HCT116 (cell line): ENCODE data around the gene ACTG2. TPM values are rescaled to one million over a fixed set of nuclear protein-coding genes. Genes with fewer than 3 reads are reported as not detected.

ENCODE experiments used
- ATAC-seq: fragments of 200-7000 bp; cut with Tn5 transposase; 2 replicates; pipeline ENCODE4 v1.9.1; 2020; ENCODE audit warnings: mild to moderate bottlenecking, moderate library complexity
- BruUV-seq: library from RNA; stranded (reverse); fragments of 400-500 nt; replicated peaks from 2 replicates; lab custom pipeline; 2021; lab: Mats Ljungman, UMichigan
- CTCF ChIA-PET: fragments of 300-600 bp; sonication (Branson Sonifier 250); formaldehyde crosslinking; loops from one replicate; lab custom pipeline; 2021; ENCODE audit warnings: antibody characterized with exemption; lab: Charles Lee
- POLR2A ChIA-PET: fragments of 300-600, 350-600 bp; sonication (Branson Sonifier 250); formaldehyde crosslinking; loops from one replicate; lab custom pipeline; 2021; ENCODE audit warnings: antibody characterized with exemption; lab: Charles Lee
- RAD21 ChIA-PET, 2 experiments: fragments of 300-600 bp; sonication (Branson Sonifier 250); formaldehyde crosslinking; loops; one replicate each; lab custom pipeline; 2023; ENCODE audit warnings: low total read pairs in 2 of 2; ENCODE audit not compliant: uncharacterized antibody in 2 of 2, unreplicated experiment in 2 of 2, low non-redundant PET in 1 of 2; lab: Charles Lee
- DNase-seq: peaks from one replicate; pipeline ENCODE4 v3.0.0-alpha.2; 2010; ENCODE audit warnings: low read depth, low spot score
- H2AFZ ChIP-seq: fragments of 200-600 bp; shearing (Covaris generic), sonication (generic); 2 replicates; pipeline ENCODE4 v1.6.1; 2017; ENCODE audit warnings: low read depth, mixed run types, mixed read lengths, antibody characterized with exemption, low read length; ENCODE audit not compliant: poor library complexity, severe bottlenecking
- H3K27ac ChIP-seq: 2 replicates; pipeline ENCODE4 v1.5.1; 2012; ENCODE audit warnings: low read depth, low read length
- H3K27me3 ChIP-seq: fragments of 200-600 bp; sonication (generic); 2 replicates; pipeline ENCODE4 v1.6.1; 2016; ENCODE audit warnings: mixed run types, low read length, mixed read lengths; ENCODE audit not compliant: insufficient read depth
- H3K36me3 ChIP-seq, 2 experiments: fragments of 200-500 bp in 1 of 2; fragments of 200-600 bp in 1 of 2; sonication (Bioruptor generic) in 1 of 2; sonication (generic) in 1 of 2; 2 replicates each; pipeline versions ENCODE4 v1.5.1 to v1.6.1; 2014 to 2016; ENCODE audit warnings: low read length in 2 of 2, inconsistent platforms in 1 of 2, mixed read lengths in 1 of 2, mixed run types in 1 of 2; ENCODE audit not compliant: insufficient read depth in 2 of 2, control insufficient read depth in 1 of 2
- H3K4me1 ChIP-seq, 2 experiments: fragments of 200-600 bp in 1 of 2; sonication (generic) in 1 of 2; 2 replicates each; pipeline versions ENCODE4 v1.5.1 to v1.6.1; 2012 to 2017; ENCODE audit warnings: low read length in 2 of 2, inconsistent platforms in 1 of 2, mild to moderate bottlenecking in 1 of 2, mixed read lengths in 1 of 2, mixed run types in 1 of 2, moderate library complexity in 1 of 2; ENCODE audit not compliant: insufficient read depth in 2 of 2, control insufficient read depth in 1 of 2
- H3K4me2 ChIP-seq: fragments of 200-600 bp; sonication (generic); 2 replicates; pipeline ENCODE4 v1.6.1; 2017; ENCODE audit warnings: mixed run types, low read length, mixed read lengths
- H3K4me3 ChIP-seq, 2 experiments: fragments of 200-600 bp in 1 of 2; sonication (generic) in 1 of 2; replicated peaks in 1 of 2; 2 replicates each; pipeline ENCODE4 v1.5.1; 2011 to 2016; ENCODE audit warnings: low read length in 2 of 2, control low read depth in 1 of 2, low read depth in 1 of 2, mild to moderate bottlenecking in 1 of 2, mixed read lengths in 1 of 2, mixed run types in 1 of 2
- H3K79me2 ChIP-seq: fragments of 200-600 bp; sonication (generic); 2 replicates; pipeline ENCODE4 v1.6.1; 2017; ENCODE audit warnings: mild to moderate bottlenecking, mixed run types, low read length, moderate library complexity, mixed read lengths; ENCODE audit not compliant: insufficient read depth
- H3K9ac ChIP-seq: fragments of 200-600 bp; sonication (generic); 2 replicates; pipeline ENCODE4 v1.6.1; 2016; ENCODE audit warnings: low read length, mixed read lengths
- H3K9me2 ChIP-seq: fragments of 200-600 bp; sonication (generic), shearing (Covaris generic); 2 replicates; pipeline ENCODE4 v1.6.1; 2017; ENCODE audit warnings: mixed run types, mild to moderate bottlenecking, moderate library complexity; ENCODE audit not compliant: insufficient read depth
- H3K9me3 ChIP-seq, 2 experiments: fragments of 200-500 bp in 1 of 2; fragments of 200-600 bp in 1 of 2; sonication (Bioruptor generic) in 1 of 2; sonication (generic) in 1 of 2; 2 replicates each; pipeline ENCODE4 v1.6.1; 2014 to 2017; ENCODE audit warnings: low read length in 2 of 2, mixed read lengths in 2 of 2, inconsistent platforms in 1 of 2, low read depth in 1 of 2, mild to moderate bottlenecking in 1 of 2, mixed run types in 1 of 2, moderate library complexity in 1 of 2; ENCODE audit not compliant: control insufficient read depth in 1 of 2, insufficient read depth in 1 of 2
- H4K20me1 ChIP-seq: fragments of 200-600 bp; sonication (generic), shearing (Covaris generic); 2 replicates; pipeline ENCODE4 v1.6.1; 2017; ENCODE audit warnings: mixed run types, mild to moderate bottlenecking, moderate library complexity; ENCODE audit not compliant: insufficient read depth
- ATF3 ChIP-seq: IDR thresholded peaks from 2 replicates; pipeline ENCODE4 v1.6.1; 2012
- CEBPB ChIP-seq: IDR thresholded peaks from 2 replicates; pipeline ENCODE4 v1.6.1; 2012; ENCODE audit warnings: low read depth
- CTCF ChIP-seq, 3 experiments: fragments of 200-600 bp in 1 of 3; sonication (generic) in 1 of 3; IDR thresholded peaks in 2 of 3; conservative IDR thresholded peaks in 1 of 3; 2 replicates each; pipeline ENCODE4 v1.5.1; 2012 to 2017; ENCODE audit warnings: low read depth in 2 of 3, low read length in 2 of 3, antibody characterized with exemption in 1 of 3, borderline replicate concordance in 1 of 3, control low read depth in 1 of 3, mild to moderate bottlenecking in 1 of 3, mixed read lengths in 1 of 3, mixed run types in 1 of 3, moderate library complexity in 1 of 3; ENCODE audit not compliant: insufficient read depth in 1 of 3
- EGR1 ChIP-seq: IDR thresholded peaks from 2 replicates; pipeline ENCODE4 v1.6.1; 2012; ENCODE audit warnings: low read depth
- MAX ChIP-seq: IDR thresholded peaks from 2 replicates; pipeline ENCODE4 v1.6.1; 2012
- POLR2AphosphoS5 ChIP-seq: IDR thresholded peaks from 2 replicates; pipeline ENCODE4 v1.6.1; 2011; ENCODE audit warnings: mild to moderate bottlenecking, low read depth, low read length, moderate library complexity
- RAD21 ChIP-seq: IDR thresholded peaks from 2 replicates; pipeline ENCODE4 v1.6.1; 2012; ENCODE audit warnings: low read depth, mild to moderate bottlenecking
- REST ChIP-seq: IDR thresholded peaks from 2 replicates; pipeline ENCODE4 v1.6.1; 2012; ENCODE audit warnings: low read depth
- SRF ChIP-seq: IDR thresholded peaks from 2 replicates; pipeline ENCODE4 v1.6.1; 2012; ENCODE audit warnings: low read depth
- TCF7L2 ChIP-seq: IDR thresholded peaks from 2 replicates; pipeline ENCODE4 v1.7.0; 2011; ENCODE audit warnings: borderline replicate concordance, inconsistent platforms; ENCODE audit not compliant: insufficient read depth, insufficient read length; ENCODE audit errors: extremely low read depth
- YY1 ChIP-seq: IDR thresholded peaks from 2 replicates; pipeline ENCODE4 v1.6.1; 2011; ENCODE audit warnings: low read length, low read depth, moderate library complexity, mild to moderate bottlenecking; ENCODE audit not compliant: insufficient replicate concordance; ENCODE audit errors: extremely low read depth
- intact Hi-C: fragments of 100-400 bp; cut with micrococcal nuclease; formaldehyde crosslinking; loops from 2 replicates; pipeline ENCODE4 v1.10.0; 2022
- total RNA-seq: library from RNA; stranded (reverse); gene quantifications from one replicate; pipeline ENCODE4 v1.2.1, GENCODE V29; 2021; ENCODE audit not compliant: unreplicated experiment

Gene ACTG2
- total RNA-seq, 1 experiment from 2014 or later, result 0.89 TPM

GRCh38 chr2:73851274-73851673, 41.5 kb upstream of the ACTG2 start:
- Histone ChIP-seq H3K27me3 (no peaks in the 10 kb centered on the region), H3K4me1 (peaks cover 14 to 23% of the 10 kb centered on the region in 2 experiments), H2AFZ (no peak overlapping the region), H3K9me3 (no peaks in the 10 kb centered on the region), H4K20me1 (peaks cover 3% of the 10 kb centered on the region; the same call in 1 of the 2 replicates), H3K27ac (peak overlapping the region; percentile 46; the same call in 1 of the 2 replicates), H3K9me2 (no peaks in the 10 kb centered on the region), H3K4me2 (peak overlapping the region; percentile 52; the same call in 1 of the 2 replicates), H3K4me3 (no peak overlapping the region), H3K79me2 (no peaks in the 10 kb centered on the region), H3K36me3 (peaks cover 30 to 52% of the 10 kb centered on the region in 2 experiments), H3K9ac (no peak overlapping the region)
- ChIA-PET CTCF (interaction anchor here (1.4 to 1.5 kb wide), 2 partner anchors 12 to 23 kb away, joined by 4 to 5 read pairs; partner anchors contain the start of gene STAMBP), POLR2A (no interaction called here), RAD21 (no interaction called here)
- ATAC-seq (peak; percentile 86), DNase-seq (peak; percentile 33)
- intact Hi-C loops, result no loop called here
- TF ChIP-seq ATF3 (no peak), RAD21 (peak; percentile 42), CTCF (IDR thresholded peaks at IDR 0.05 in 2 of 3, conservative IDR thresholded peaks at IDR 0.05 in 1 of 3; ENCODE audit: borderline replicate concordance in 1 of 3, insufficient read depth in 1 of 3, low read depth in 2 of 3, low read length in 2 of 3) (peak; percentile 21 to 73 (median 73); a peak in 5 of 6 replicates)
- no TSS peak for BruUV-seq

GRCh38 chr2:73852020-73852419, 40.8 kb upstream of the ACTG2 start:
- peak overlapping the region; percentile 52 for H3K4me2 ChIP-seq
- ATAC-seq, result peak; percentile 71
- RAD21 ChIA-PET, result no interaction called here
- H3K9me2 ChIP-seq, result no peaks in the 10 kb centered on the region
- H3K27me3 ChIP-seq, result no peaks in the 10 kb centered on the region
- H3K27ac ChIP-seq, result peak overlapping the region; percentile 46; the same call in 1 of the 2 replicates
- H3K9ac ChIP-seq, result no peak overlapping the region
- intact Hi-C loops, result no loop called here
- H3K4me3 ChIP-seq, result 0 out of 4 replicates have a peak overlapping the region, but pooled peaks of 1 of the 2 experiments have one; percentile 1
- H3K4me1 ChIP-seq, result peaks cover 14 to 24% of the 10 kb centered on the region in 2 experiments
- BruUV-seq, result no TSS peak
- peaks cover 30 to 49% of the 10 kb centered on the region in 2 experiments for H3K36me3 ChIP-seq
- peaks cover 3% of the 10 kb centered on the region; the same call in 1 of the 2 replicates for H4K20me1 ChIP-seq
- no peaks in the 10 kb centered on the region for H3K79me2 ChIP-seq
- no peaks in the 10 kb centered on the region for H3K9me3 ChIP-seq
- peak; percentile 31 for DNase-seq
- POLR2A ChIA-PET, result no interaction called here
- H2AFZ ChIP-seq, result no peak overlapping the region
- CTCF ChIA-PET, result interaction anchor here (1.5 kb wide), 1 partner anchor 24 kb away, joined by 5 read pairs; the partner anchor contains the start of gene STAMBP
- TF ChIP-seq POLR2AphosphoS5, result no peak
- TF ChIP-seq REST, result no peak
- TF ChIP-seq YY1, result no peak
- no peak for TF ChIP-seq MAX
- TF ChIP-seq CEBPB, result no peak
- no peak for TF ChIP-seq EGR1
- TF ChIP-seq TCF7L2, result no peak
- no peak for TF ChIP-seq SRF
